Activated CD8-positive, alpha-beta memory T cell treated with anti-CD3 and anti-CD28 coated beads for 1 hour (primary cell): ENCODE results near the gene NOC3L.

Experiments used
- DNase-seq, 2 donors: peaks; one replicate each; pipeline ENCODE4 v3.0.0-alpha.2; 2020; ENCODE audit warnings: low read depth in 1 of 2; ENCODE audit errors: extremely low read depth in 1 of 2

Gene NOC3L

GRCh38 chr10:94308866-94309265 lies 53.9 kb downstream of the NOC3L start:
- DNase-seq: no peak

- DNase-seq: no peak
Observed at GRCh38 chr10:94307046-94307615, 55.6 kb downstream of the NOC3L start.

GRCh38 chr10:94303929-94304328 lies 58.8 kb downstream of the NOC3L start:
- no peak for DNase-seq

- DNase-seq: no peak
Observed at GRCh38 chr10:94300042-94300441, 62.7 kb downstream of the NOC3L start.

- no peak for DNase-seq
Observed at GRCh38 chr10:94299417-94299816, 63.3 kb downstream of the NOC3L start.

GRCh38 chr10:94294168-94294567 lies 68.6 kb downstream of the NOC3L start:
- no peak for DNase-seq

GRCh38 chr10:94293354-94293753 lies 69.4 kb downstream of the NOC3L start:
- no peak for DNase-seq

GRCh38 chr10:94292434-94293090 lies 70.2 kb downstream of the NOC3L start:
- no peak for DNase-seq

GRCh38 chr10:94288361-94289101 lies 74.2 kb downstream of the NOC3L start:
- no peak for DNase-seq

GRCh38 chr10:94287336-94287735 lies 75.4 kb downstream of the NOC3L start:
- DNase-seq: no peak

GRCh38 chr10:94286901-94287300 lies 75.8 kb downstream of the NOC3L start:
- DNase-seq: no peak

GRCh38 chr10:94285271-94285670 lies 77.5 kb downstream of the NOC3L start:
- DNase-seq: no peak
